ENCODE measurements around the gene MCAT. TPM values are rescaled to one million over a fixed set of nuclear protein-coding genes. Genes with fewer than 3 reads are reported as not detected.

Gene MCAT
- total RNA-seq, 1 donor from 2014 or later: 16.6 TPM

DNA sequence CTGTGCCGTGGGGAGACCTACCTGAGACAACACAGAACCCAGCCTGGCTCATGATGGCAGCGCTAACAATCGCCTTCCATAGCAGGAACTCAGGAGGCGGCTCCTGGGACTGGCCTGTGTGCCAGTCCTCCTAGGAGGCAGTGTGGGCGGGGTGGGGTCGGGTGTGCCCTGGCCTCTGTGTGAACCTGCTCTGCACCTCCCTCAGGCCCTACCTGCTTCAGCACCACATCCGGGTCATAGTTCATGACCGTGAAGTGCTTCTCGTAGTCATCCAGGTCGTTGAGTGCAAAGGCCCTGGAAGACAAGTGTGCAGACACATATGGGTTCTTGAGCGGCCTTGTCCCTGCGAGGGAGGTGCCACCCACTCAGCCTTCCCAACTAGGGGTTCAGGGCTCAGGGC lies 28.4 kb upstream of the MCAT start:
- TF ChIP-seq, protein P1, sequence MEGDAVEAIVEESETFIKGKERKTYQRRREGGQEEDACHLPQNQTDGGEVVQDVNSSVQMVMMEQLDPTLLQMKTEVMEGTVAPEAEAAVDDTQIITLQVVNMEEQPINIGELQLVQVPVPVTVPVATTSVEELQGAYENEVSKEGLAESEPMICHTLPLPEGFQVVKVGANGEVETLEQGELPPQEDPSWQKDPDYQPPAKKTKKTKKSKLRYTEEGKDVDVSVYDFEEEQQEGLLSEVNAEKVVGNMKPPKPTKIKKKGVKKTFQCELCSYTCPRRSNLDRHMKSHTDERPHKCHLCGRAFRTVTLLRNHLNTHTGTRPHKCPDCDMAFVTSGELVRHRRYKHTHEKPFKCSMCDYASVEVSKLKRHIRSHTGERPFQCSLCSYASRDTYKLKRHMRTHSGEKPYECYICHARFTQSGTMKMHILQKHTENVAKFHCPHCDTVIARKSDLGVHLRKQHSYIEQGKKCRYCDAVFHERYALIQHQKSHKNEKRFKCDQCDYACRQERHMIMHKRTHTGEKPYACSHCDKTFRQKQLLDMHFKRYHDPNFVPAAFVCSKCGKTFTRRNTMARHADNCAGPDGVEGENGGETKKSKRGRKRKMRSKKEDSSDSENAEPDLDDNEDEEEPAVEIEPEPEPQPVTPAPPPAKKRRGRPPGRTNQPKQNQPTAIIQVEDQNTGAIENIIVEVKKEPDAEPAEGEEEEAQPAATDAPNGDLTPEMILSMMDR (IDR thresholded peaks at IDR 0.05): no peak
- Mint-ChIP-seq H3K36me3 (ENCODE audit: unreplicated experiment) (peaks cover 10% of the 10 kb centered on the region), H3K27me3 (ENCODE audit: unreplicated experiment) (no peaks in the 10 kb centered on the region)

DNA sequence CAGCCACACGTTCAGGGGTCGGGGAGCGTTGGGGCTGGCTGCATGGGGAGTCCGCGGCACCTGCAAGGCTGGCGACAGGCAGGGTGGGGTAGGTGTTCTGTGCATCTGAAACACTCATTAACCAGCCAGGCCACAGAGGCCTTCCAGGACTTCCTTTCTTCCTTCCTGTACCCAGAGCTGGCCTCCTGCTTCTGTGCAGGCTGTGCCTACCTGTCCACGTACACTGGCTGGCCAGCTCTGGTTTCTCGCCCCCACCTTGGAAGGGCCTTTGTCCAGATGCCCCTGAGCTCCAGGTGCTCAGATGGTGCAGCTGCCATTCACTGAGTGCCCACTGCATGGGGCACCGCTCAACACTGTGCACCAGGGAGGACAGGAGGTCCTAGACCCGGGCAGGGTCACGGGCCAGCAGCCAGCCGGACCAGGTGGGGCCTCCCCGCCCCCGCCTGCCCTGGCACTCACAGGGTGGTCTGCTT lies 27.9 kb upstream of the MCAT start:
- Mint-ChIP-seq H3K27me3 (ENCODE audit: unreplicated experiment) (no peaks in the 10 kb centered on the region), H3K36me3 (ENCODE audit: unreplicated experiment) (peaks cover 14% of the 10 kb centered on the region), H3K4me1 (ENCODE audit: unreplicated experiment) (peaks cover 16% of the 10 kb centered on the region), H3K9me3 (ENCODE audit: unreplicated experiment) (no peaks in the 10 kb centered on the region), H3K4me3 (ENCODE audit: unreplicated experiment) (no peak overlapping the region), H3K27ac (ENCODE audit: unreplicated experiment) (no peak overlapping the region)
- TF ChIP-seq, protein P1 (IDR thresholded peaks at IDR 0.05): no peak
- DNase-seq (ENCODE audit: extremely low spot score, unreplicated experiment): no peak

More for the DNA sequence above, 28.4 kb upstream of the MCAT start:
- Mint-ChIP-seq H3K4me1 (ENCODE audit: unreplicated experiment) (peaks cover 16% of the 10 kb centered on the region), H3K27ac (ENCODE audit: unreplicated experiment) (no peak overlapping the region), H3K4me3 (ENCODE audit: unreplicated experiment) (no peak overlapping the region), H3K9me3 (ENCODE audit: unreplicated experiment) (no peaks in the 10 kb centered on the region)
- no peak for DNase-seq (ENCODE audit: extremely low spot score, unreplicated experiment)

DNA sequence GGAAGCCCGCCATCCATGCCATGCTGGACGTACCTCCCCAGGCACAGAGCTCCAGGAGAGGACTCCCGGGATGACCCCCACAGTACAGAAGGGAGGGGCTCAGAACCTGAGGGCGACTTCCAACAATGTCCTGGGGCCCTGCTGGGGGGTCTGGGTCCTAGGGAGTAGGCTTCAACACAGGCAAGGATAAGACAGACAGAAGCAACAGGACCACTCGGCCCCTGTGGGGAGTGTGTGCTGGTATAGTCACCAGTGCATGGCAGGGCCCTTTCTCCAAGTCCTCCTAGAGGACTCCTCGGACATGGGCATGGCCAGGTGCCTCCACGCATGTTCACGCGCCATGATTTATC lies 26.9 kb upstream of the MCAT start:
- no peak overlapping the region for H3K27ac Mint-ChIP-seq (ENCODE audit: unreplicated experiment)
- no peaks in the 10 kb centered on the region for H3K27me3 Mint-ChIP-seq (ENCODE audit: unreplicated experiment)
- H3K9me3 Mint-ChIP-seq (ENCODE audit: unreplicated experiment): no peaks in the 10 kb centered on the region
- H3K4me3 Mint-ChIP-seq (ENCODE audit: unreplicated experiment): no peak overlapping the region
- TF ChIP-seq, protein P1 (IDR thresholded peaks at IDR 0.05): no peak
- peaks cover 13% of the 10 kb centered on the region for H3K36me3 Mint-ChIP-seq (ENCODE audit: unreplicated experiment)
- DNase-seq (ENCODE audit: extremely low spot score, unreplicated experiment): no peak
- H3K4me1 Mint-ChIP-seq (ENCODE audit: unreplicated experiment): peaks cover 16% of the 10 kb centered on the region

DNA sequence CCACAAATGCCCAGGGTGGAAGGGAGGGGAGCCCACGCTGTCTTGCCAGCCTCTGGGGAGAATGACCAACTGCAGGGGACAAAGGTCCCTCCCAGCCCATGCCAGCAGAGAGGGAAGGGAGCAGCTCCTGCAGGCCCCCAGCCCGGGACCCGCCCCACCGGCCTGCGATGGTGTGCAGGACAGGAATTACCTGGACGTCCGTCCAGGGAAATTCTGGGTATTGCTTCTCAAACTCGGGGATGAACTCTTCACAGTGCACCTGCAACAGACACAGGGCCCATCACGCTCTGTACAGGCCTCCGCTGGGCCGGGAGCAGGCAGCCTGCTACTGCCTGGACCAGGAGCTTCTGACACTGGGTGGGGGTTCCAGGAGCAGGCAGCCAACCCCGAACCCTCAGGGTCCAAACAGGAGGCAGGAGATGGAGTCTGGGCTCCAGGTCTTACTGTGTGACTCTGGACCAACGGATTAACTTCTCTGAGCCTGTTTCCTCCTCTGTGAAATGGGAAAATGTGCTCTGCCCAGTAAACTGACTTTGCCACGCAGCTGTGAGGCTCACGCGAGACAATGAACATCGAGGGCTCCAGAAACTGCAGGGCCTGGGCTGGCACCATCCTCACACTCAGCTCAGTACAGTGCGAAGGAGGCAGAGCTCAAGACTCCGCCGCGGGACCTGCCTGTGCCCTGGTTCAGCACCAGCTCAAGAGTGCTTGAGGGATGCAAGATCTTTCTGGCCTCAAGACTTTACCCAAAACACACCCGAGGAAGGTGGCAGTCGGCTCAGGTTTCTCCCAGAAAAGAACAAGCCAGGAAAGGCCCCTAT lies 26.3 kb upstream of the MCAT start:
- Mint-ChIP-seq H3K27ac (ENCODE audit: unreplicated experiment) (peak overlapping the region; percentile 64), H3K36me3 (ENCODE audit: unreplicated experiment) (peaks cover 13% of the 10 kb centered on the region), H3K9me3 (ENCODE audit: unreplicated experiment) (no peaks in the 10 kb centered on the region), H3K4me3 (ENCODE audit: unreplicated experiment) (no peak overlapping the region), H3K4me1 (ENCODE audit: unreplicated experiment) (peaks cover 16% of the 10 kb centered on the region), H3K27me3 (ENCODE audit: unreplicated experiment) (no peaks in the 10 kb centered on the region)
- DNase-seq (ENCODE audit: extremely low spot score, unreplicated experiment): no peak
- TF ChIP-seq, protein P1 (IDR thresholded peaks at IDR 0.05): no peak

DNA sequence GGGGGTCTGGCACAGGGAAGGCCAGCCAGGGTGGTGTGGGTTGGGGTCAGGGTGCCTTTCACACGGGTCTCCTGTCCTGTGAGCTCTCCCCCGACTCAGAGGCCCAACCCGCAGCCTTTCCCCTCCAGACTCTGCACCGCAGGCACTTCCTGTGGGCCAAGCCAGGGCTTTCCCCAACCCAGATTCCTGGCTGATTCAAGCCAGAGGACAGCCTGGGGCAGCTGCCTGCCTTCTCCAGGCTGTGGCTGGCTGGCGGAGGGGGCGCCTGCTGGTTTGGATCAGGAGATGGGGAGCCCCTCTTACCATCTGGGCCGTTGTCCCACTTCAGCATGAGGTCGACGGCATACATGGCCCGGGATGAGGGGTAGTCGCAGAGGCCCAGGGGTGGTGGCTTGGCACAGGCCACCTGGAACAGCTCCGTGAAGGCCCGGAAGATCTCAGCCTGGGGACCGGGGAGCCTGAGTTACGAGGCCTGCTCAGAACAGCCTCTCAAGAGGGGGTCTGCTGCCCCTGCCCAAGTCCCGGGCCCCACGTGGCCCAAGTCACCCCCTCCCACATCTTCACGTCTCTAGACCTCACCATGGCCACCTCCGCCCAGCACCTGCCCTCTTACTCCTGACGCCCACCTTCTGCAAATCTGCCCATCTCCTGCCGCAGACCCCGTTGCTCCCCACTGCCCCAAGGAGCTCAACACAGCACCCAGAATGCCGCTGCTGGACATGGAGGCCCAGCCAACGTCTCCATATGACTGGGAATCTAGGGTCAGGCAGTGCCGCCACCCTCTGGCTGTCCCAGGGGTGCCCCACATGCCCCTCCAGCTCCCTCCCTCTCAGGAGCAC lies 25.5 kb upstream of the MCAT start:
- TF ChIP-seq, protein P1 (IDR thresholded peaks at IDR 0.05): no peak
- Mint-ChIP-seq H3K9me3 (ENCODE audit: unreplicated experiment) (no peaks in the 10 kb centered on the region), H3K27me3 (ENCODE audit: unreplicated experiment) (no peaks in the 10 kb centered on the region), H3K27ac (ENCODE audit: unreplicated experiment) (peak overlapping the region; percentile 64), H3K36me3 (ENCODE audit: unreplicated experiment) (peaks cover 13% of the 10 kb centered on the region), H3K4me3 (ENCODE audit: unreplicated experiment) (no peak overlapping the region), H3K4me1 (ENCODE audit: unreplicated experiment) (peaks cover 20% of the 10 kb centered on the region)
- no peak for DNase-seq (ENCODE audit: extremely low spot score, unreplicated experiment)
